Stimulated activated naive CD8-positive, alpha-beta T cell treated with anti-CD3 and anti-CD28 coated beads, Interleukin-15, Interleukin-2, amounts not matched to agents 100 U/mL and 50 U/mL, for 24 hours (primary cell): ENCODE results near the gene PIKFYVE.
"Not testable (repeated sequence)": the region's sequence is repeated elsewhere in the genome, so short reads cannot be mapped to it uniquely, and the experiment has no call there.

Source experiments
- ATAC-seq: fragments of 150-1000 bp; cut with Tn5 transposase; one replicate; pipeline ENCODE4 v1.10.0; 2021
- DNase-seq: peaks from one replicate; pipeline ENCODE4 v3.0.0; 2021

The PIKFYVE gene

GRCh38 chr2:208254118-208254870 lies 11.8 kb upstream of the PIKFYVE start:
- DNase-seq (peak; percentile 89), ATAC-seq (peak; percentile 77)

DNA sequence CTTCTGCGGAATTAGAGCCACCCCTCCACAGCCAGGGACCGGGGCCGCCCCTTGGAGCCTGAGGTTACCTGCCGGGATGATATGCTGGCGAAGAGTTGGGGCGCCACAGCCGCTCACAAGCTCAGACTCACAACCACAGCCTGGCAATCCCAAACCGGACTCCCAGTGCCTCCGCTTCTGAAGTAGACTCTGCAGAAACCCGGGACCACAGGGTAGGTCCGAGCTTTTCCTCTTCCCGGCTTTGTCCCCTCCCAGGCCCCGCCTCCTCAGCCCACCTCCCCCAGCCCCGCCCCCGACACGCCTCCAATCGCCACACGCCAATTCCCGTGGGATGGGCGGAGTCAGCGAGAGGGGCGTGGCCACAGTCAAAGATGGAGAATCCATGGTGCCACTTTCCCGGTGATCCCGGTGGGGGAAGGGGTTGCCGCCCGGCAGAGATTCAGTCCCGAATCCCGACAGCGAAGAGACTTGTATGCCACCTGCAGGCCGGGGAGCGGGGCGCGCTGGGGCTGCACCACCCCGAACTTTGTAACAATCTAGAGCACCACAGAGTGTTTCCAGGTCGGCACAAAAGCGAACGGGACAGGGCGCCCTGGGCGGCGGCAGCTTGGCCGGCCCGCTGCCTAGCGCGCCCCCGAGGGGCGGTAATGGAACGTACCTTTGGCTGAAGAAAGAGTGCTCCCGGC lies 11.0 kb upstream of the PIKFYVE start, which contains the start of gene IDH1:
Gene IDH1 (minus strand): TSS at position 201 of the 686 bp plus-strand sequence. CDS start 3,520 bp downstream, outside the sequence.
- ATAC-seq (peak; percentile 81), DNase-seq (peak; percentile 99)

- peak; percentile 6 for DNase-seq
- no peak for ATAC-seq
Observed at GRCh38 chr2:208255557-208256106, 10.4 kb upstream of the PIKFYVE start.

- DNase-seq (no peak), ATAC-seq (no peak)
Observed at GRCh38 chr2:208256192-208256782, 9.8 kb upstream of the PIKFYVE start.

- ATAC-seq, DNase-seq: not testable (repeated sequence)
Observed at GRCh38 chr2:208256849-208257813, 8.9 kb upstream of the PIKFYVE start.

DNA sequence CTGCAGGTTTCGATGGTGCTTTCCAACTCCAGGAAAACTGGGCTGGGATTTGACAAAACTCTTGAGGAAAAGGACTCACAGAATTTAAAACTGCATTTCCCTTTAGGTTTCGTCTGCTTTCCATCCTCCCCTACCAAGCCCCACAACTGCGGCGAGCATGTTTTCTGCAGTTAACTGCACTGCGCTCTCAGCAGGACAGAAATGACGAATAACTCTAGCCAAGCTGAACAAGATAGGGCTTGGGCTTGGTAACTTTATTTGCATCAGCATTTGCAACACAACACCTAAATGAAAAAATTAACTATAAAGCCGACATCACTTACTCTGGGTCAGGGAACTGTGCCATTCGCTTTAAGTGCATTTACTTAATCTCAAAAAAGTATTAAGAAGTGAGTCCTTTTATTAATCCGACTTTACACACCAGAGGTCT lies 669 bp upstream of the PIKFYVE start:
- ATAC-seq (peak; percentile 60), DNase-seq (peak; percentile 54)

- DNase-seq (no peak), ATAC-seq (no peak)
Observed at GRCh38 chr2:208266553-208266893, 468 bp downstream of the PIKFYVE start.

- DNase-seq (no peak), ATAC-seq (no peak)
Observed at GRCh38 chr2:208266936-208267335, 881 bp downstream of the PIKFYVE start.

DNA sequence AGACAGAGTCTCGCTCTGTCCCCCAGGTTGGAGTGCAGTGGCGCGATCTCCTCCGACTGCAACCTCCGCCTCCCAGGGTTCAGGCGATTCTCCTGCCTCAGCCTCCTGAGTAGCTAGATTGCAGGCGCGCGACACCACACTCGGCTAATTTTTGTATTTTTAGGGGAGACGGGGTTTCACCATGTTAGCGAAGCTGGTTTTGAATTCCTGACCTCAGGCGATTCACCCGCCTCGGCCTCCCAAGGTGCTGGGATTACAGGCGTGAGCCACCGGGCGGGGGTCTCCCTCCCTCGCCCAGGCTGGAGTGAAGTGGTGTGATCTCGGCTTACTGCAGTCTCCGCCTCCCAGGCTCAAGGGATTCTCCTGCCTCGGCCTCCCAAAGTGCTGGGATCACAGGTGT lies 1.5 kb downstream of the PIKFYVE start:
- ATAC-seq, DNase-seq: not testable (repeated sequence)

GRCh38 chr2:208268156-208268952 lies 2.3 kb downstream of the PIKFYVE start:
- no peak for DNase-seq
- ATAC-seq: no peak

- ATAC-seq: no peak
Observed at GRCh38 chr2:208269091-208269490, 3.0 kb downstream of the PIKFYVE start.

GRCh38 chr2:208274748-208275147 lies 8.7 kb downstream of the PIKFYVE start:
- DNase-seq (no peak), ATAC-seq (no peak)

More at GRCh38 chr2:208269091-208269490, 3.0 kb downstream of the PIKFYVE start:
- peak; percentile 5 for DNase-seq

DNA sequence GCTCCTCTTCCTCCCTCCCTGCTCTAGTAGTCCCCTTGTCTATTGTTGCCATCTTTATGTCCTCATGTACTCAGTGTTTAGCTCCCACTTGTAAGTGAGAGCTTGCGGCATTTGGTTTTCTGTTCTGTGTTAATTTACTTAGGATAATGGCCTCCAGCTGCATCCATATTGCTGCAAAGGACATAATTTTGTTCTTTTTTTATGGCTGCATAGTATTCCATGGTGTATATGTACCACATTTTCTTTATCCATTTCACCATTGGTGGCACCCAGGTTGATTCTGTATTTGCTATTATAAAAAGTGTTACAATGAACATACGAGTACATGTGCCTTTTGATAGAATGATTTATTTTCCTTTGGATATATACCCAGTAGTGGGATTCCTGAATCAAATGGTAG lies 12.5 kb downstream of the PIKFYVE start:
- ATAC-seq: no peak
- no peak for DNase-seq

- ATAC-seq: no peak
- no peak for DNase-seq
Observed at GRCh38 chr2:208279236-208279635, 13.2 kb downstream of the PIKFYVE start.

- ATAC-seq (no peak), DNase-seq (no peak)
Observed at GRCh38 chr2:208280234-208280633, 14.2 kb downstream of the PIKFYVE start.

GRCh38 chr2:208280933-208281332 lies 14.9 kb downstream of the PIKFYVE start:
- no peak for DNase-seq
- ATAC-seq: peak; percentile 85

- DNase-seq (no peak), ATAC-seq (no peak)
Observed at GRCh38 chr2:208285853-208286252, 19.8 kb downstream of the PIKFYVE start.

GRCh38 chr2:208294482-208295024 lies 28.5 kb downstream of the PIKFYVE start:
- ATAC-seq (no peak), DNase-seq (peak; percentile 9)

- ATAC-seq (no peak), DNase-seq (no peak)
Observed at GRCh38 chr2:208295834-208296233, 29.8 kb downstream of the PIKFYVE start.

DNA sequence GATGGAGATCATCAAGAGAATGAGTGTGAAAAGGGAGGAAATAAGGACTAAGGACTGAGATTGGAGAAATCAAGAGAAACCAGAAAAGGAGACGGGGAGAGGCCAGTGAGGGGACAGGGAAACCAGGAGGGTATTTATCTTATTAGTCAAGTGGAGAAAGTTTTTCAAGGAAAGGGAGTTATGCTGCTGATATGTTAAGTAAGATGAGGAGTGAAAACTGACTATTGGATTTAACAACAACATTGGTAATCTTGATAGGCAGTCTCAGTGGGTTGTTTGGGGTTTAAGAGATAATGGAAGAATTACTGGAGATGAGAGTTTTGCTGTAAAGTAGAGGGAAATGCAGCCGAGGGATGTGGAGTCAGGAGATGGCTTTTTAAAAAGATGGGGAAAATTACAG lies 30.6 kb downstream of the PIKFYVE start:
- DNase-seq (no peak), ATAC-seq (no peak)
